ENCODE data around the gene SETDB1.

The SETDB1 gene

DNA sequence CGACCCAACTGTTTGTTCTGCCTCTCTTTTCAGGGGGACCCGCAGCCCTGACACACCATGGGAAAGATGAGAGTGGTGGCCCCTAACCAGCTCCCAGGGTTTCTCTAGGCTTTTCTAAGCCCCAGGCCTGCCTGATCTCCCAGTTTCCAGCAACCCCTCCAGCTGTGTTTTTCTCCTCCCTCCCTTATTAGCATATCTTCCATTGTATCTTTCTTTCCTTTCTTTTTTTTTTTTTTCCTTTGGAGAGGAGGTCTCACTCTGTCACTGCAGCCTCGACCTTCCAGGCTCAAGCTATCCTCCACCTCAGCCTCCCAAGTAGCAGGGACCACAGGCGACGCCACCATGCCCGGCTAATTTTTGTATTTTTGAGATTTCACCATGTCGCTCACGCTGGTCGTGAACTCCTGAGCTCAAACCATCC, 50.2 kb downstream of the SETDB1 start:
- Histone ChIP-seq H3K27ac (ENCODE audit: low read depth, low read length) (no peak overlapping the region; the same call in 1 of the 2 replicates), H3K27me3 (ENCODE audit: insufficient read depth, low read length) (no peaks in the 10 kb centered on the region), H3K4me3 (ENCODE audit: low read length) (no peak overlapping the region), H3K36me3 (ENCODE audit: insufficient read depth, low read length) (0 out of 2 replicates have a peak, but pooled peaks cover 4% of the 10 kb centered on the region), H3K9me3 (ENCODE audit: insufficient read depth, low read depth, low read length) (no peaks in the 10 kb centered on the region), H3K4me1 (ENCODE audit: insufficient read depth, low read length) (peaks cover 53% of the 10 kb centered on the region), H3K9ac (ENCODE audit: low read depth, low read length) (peak overlapping the region; percentile 22; the same call in 1 of the 2 replicates)
- 63% methylated on average over 9 of the region's 9 CpGs for WGBS

DNA sequence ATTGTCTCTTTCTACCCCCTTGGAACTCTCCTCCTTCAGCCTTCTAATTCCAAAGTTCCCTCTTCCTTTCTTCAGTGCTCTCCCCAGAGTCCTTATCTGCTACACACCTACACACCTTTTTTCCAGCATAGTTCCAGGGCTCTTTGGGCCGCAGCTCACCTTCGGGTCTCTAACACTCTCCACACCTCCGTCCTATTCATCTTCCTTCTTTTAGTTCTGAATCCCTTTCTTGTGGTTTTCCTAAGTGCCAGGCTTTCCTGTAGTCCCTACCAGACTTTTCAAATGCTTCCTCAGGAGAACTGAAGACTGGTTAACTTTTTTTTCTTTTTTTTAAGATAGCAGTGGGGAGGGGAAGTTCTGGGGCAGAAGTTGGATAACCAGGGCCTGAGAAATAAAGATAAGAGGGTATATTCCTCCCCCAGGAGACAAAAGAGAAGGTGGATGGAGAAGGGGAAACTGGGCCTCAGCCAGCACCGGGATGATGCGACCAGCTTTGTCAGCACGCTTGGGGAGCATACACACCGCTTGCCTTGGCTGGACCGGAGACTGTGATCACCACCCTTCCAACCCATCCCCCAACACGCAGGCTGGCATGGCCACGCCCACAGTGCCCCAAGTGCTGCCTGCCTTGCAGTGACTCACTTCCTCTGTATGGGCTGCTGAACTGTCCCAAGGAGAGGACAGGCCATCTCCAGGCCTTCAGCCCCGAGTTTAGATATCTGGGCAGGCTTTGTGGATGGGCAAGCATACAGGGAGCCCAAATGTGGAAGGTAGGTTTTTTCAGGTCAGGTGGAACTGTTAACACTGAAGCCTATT, 50.9 kb downstream of the SETDB1 start:
- Histone ChIP-seq H3K9ac (ENCODE audit: low read depth, low read length) (peak overlapping the region; percentile 22; the same call in 1 of the 2 replicates), H3K9me3 (ENCODE audit: insufficient read depth, low read depth, low read length) (no peaks in the 10 kb centered on the region), H3K4me1 (ENCODE audit: insufficient read depth, low read length) (peaks cover 54% of the 10 kb centered on the region), H3K27ac (ENCODE audit: low read depth, low read length) (peak overlapping the region; percentile 13; the same call in 1 of the 2 replicates), H3K4me3 (ENCODE audit: low read length) (peak overlapping the region; percentile 3; the same call in 1 of the 2 replicates), H3K36me3 (ENCODE audit: insufficient read depth, low read length) (0 out of 2 replicates have a peak, but pooled peaks cover 4% of the 10 kb centered on the region), H3K27me3 (ENCODE audit: insufficient read depth, low read length) (no peaks in the 10 kb centered on the region)
- WGBS: 39% methylated on average over 11 of the region's 11 CpGs

DNA sequence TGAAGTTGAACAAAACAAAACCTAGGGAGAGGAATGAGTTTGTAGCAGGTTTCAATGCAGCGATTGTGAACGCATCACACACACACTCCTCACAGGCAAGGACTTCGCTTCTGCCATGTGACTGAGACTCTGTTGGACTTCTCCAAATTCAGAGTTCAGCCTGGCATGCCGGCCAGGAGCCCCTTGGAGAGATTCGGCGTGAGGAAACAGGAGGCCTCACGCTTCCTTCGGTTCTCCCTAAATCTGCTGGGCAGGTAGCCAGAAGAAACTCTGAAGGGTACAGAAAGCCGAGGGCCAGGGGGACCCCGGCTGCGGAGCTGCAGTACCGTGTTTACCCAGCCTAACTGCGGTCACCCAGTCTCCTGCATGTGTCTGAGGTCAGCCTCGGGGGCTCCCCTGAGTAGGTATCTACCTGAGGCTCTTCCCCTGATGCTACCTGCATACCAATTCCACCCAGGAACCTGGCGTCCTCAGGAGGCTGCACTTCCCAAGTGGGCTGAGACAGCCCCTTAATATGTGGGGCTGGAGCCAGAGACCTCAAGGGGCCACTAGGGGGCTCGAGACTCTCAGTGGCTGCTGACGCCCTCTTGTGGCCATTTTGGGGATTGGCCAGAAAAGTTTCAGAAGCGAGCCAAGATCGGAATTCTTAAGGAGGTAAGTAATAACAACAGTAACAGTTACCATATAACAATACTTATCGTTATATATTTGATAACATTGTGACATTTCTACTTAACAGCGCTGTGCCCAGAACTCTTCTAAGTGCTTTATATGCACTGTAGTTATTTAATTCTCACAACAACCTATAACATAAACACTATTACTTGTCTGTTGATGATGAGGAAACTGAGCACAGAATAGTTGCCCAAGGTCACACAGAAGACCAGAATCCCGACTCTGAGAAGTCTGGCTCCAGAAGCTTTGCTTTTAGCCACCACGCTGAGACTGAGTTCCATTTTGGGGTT, 53.2 kb downstream of the SETDB1 start:
- Histone ChIP-seq H3K4me1 (ENCODE audit: insufficient read depth, low read length) (peaks cover 47% of the 10 kb centered on the region), H3K4me3 (ENCODE audit: low read length) (peak overlapping the region; percentile 12; the same call in 1 of the 2 replicates), H3K27ac (ENCODE audit: low read depth, low read length) (peak overlapping the region; percentile 39; the same call in 1 of the 2 replicates), H3K9ac (ENCODE audit: low read depth, low read length) (no peak overlapping the region), H3K9me3 (ENCODE audit: insufficient read depth, low read depth, low read length) (no peaks in the 10 kb centered on the region), H3K36me3 (ENCODE audit: insufficient read depth, low read length) (no peaks in the 10 kb centered on the region), H3K27me3 (ENCODE audit: insufficient read depth, low read length) (no peaks in the 10 kb centered on the region)
- WGBS: 53% methylated on average over 20 of the region's 23 CpGs

DNA sequence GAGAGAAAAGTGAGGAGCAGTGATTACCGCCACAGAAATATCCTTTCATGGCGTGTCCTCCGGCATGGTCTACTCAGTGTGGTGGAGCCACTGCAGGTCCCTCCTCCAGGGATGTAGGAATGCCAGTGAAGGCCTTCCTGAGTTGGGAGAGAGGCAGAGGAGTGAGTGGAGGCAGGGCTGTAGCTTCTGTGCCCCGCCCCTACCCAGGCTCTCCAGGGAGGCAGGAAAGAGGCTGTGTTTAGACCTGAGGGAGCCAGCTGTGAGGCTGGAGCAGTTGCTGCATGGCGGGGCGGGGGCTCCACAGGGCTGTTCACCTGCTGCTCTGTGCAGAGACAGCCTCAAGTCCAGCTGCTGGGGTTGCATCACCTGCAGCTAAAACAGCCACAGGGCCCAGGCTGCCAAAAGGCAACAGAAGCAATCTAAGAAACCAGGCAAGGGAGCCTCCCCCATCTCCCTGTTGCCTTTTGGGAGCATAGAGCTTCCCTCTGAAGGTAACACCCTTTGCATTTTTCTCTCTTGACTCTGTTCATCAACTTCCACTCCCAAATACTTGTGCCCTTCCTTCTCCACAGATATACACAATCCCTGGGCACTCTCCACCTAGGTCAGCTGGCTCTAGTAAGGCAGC, 55.1 kb downstream of the SETDB1 start:
- WGBS: 21% methylated on average over 6 of the region's 6 CpGs
- H3K9me3 ChIP-seq (ENCODE audit: insufficient read depth, low read depth, low read length): no peaks in the 10 kb centered on the region
- 0 out of 2 replicates have a peak overlapping the region, but pooled peaks have one; percentile 10 for H3K4me3 ChIP-seq (ENCODE audit: low read length)
- no peaks in the 10 kb centered on the region for H3K27me3 ChIP-seq (ENCODE audit: insufficient read depth, low read length)
- peaks cover 41% of the 10 kb centered on the region for H3K4me1 ChIP-seq (ENCODE audit: insufficient read depth, low read length)
- peak overlapping the region; percentile 41 for H3K9ac ChIP-seq (ENCODE audit: low read depth, low read length)
- H3K27ac ChIP-seq (ENCODE audit: low read depth, low read length): peak overlapping the region; percentile 80
- H3K36me3 ChIP-seq (ENCODE audit: insufficient read depth, low read length): no peaks in the 10 kb centered on the region

DNA sequence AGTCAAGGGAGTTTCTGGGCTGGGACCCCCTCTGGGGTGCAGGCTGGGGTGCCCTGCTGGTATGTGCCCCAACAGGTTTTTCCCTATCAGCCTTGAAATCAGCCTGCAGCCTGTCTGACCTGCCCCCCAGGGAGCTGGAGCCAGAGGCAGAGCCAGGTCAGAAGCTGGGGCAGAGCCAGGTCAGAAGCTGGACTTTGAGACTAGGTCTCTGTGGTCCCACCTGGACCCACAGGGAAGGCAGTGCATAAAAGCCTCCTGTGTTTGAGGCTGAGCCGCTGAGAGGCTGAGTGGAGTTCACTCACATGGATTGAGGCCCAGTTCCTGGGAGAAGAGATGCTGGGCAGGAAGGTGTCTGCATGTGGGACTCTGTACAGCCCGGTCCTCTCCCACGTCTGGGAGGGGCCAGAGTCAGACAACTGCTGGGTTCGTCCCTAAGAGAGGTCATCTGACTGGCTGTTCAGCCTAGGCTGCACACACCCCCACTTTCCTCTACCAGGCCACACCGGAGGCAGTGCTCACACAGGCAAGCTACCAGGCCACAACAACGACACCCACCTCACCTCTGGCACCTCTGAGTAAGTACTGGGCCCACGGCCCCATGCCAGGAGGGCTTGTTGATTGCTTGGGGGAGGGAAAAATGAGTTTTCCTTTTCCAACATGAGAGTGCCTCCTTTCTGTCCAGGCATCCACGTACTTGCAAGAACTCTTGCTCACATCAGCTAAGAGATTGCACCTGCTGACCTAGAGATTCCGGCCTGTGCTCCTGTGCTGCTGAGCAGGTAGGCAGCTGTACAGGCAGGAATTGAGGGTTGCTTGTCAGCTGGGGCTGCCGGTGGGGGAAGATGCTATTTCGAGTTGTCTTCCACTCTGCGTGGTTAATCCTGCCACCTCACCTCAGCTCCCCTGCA, 55.9 kb downstream of the SETDB1 start, which contains the start of gene ANXA9:
Gene ANXA9, plus strand, starts transcription at position 488 of the 908 bp plus-strand sequence. CDS start 814 bp downstream, outside the sequence.
- no peaks in the 10 kb centered on the region for H3K27me3 ChIP-seq (ENCODE audit: insufficient read depth, low read length)
- H3K36me3 ChIP-seq (ENCODE audit: insufficient read depth, low read length): no peaks in the 10 kb centered on the region
- H3K9ac ChIP-seq (ENCODE audit: low read depth, low read length): peak within 1 kb of the TSS; percentile 41; the same call in 1 of the 2 replicates
- no peak within 1 kb of the TSS for H3K4me3 ChIP-seq (ENCODE audit: low read length)
- H3K4me1 ChIP-seq (ENCODE audit: insufficient read depth, low read length): peaks cover 34% of the 10 kb centered on the region
- H3K9me3 ChIP-seq (ENCODE audit: insufficient read depth, low read depth, low read length): no peaks in the 10 kb centered on the region
- 80% methylated on average over 12 of the region's 12 CpGs for WGBS
- H3K27ac ChIP-seq (ENCODE audit: low read depth, low read length): peak within 1 kb of the TSS; percentile 50

DNA sequence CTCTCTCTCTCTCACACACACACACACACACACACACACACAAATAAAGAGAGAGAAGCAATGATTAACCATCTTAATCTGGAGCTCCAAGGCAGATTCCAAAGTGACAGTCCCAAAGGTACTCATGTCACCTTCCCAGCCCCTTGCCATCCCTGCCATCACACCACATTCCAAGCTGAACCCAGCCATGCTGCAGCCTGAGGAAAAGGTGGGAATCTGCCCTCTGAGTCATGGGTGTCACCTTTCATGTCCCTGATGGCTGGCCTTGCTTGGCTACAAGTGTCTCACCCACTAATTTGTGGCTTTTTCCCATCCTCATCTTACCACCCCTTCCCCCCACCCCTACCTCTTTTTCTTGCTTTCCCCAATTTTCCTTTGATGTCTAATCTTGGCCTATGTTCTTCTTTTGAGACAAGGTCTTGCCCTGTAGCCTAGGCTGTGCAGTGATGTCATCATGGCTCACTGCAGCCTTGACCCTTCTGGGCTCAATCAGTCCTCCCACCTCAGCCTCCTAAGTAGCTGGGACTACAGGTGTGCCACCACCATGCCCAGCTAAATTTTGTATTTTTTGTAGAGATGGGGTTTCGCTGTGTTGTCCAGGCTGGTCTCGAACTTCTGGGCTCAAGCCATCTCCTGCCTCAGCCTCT, 59.1 kb downstream of the SETDB1 start:
- H3K36me3 ChIP-seq (ENCODE audit: insufficient read depth, low read length): no peaks in the 10 kb centered on the region
- no peak overlapping the region for H3K27ac ChIP-seq (ENCODE audit: low read depth, low read length)
- WGBS: 97% methylated on average over 2 of the region's 2 CpGs
- no peak overlapping the region for H3K4me3 ChIP-seq (ENCODE audit: low read length)
- no peak overlapping the region for H3K9ac ChIP-seq (ENCODE audit: low read depth, low read length)
- no peaks in the 10 kb centered on the region for H3K9me3 ChIP-seq (ENCODE audit: insufficient read depth, low read depth, low read length)
- H3K4me1 ChIP-seq (ENCODE audit: insufficient read depth, low read length): peaks cover 19% of the 10 kb centered on the region
- no peaks in the 10 kb centered on the region for H3K27me3 ChIP-seq (ENCODE audit: insufficient read depth, low read length)

DNA sequence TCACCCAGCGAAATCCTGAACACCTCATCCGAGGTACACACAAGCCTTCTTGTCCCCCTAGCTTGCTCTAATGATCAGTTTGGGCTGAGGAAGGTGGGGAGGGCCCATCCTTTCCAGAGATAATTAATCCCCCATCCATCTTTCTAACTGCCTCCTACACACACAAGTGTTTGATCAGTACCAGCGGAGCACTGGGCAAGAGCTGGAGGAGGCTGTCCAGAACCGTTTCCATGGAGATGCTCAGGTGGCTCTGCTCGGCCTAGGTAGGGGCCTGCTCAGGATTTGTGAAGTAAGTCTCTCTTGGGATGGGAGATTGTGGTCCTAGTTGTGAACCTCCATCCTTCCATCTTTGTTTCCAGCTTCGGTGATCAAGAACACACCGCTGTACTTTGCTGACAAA, 61.8 kb downstream of the SETDB1 start:
- WGBS: 94% methylated on average over 5 of the region's 7 CpGs
- Histone ChIP-seq H3K9ac (ENCODE audit: low read depth, low read length) (no peak overlapping the region), H3K27me3 (ENCODE audit: insufficient read depth, low read length) (no peaks in the 10 kb centered on the region), H3K4me3 (ENCODE audit: low read length) (no peak overlapping the region), H3K36me3 (ENCODE audit: insufficient read depth, low read length) (no peaks in the 10 kb centered on the region), H3K4me1 (ENCODE audit: insufficient read depth, low read length) (no peaks in the 10 kb centered on the region), H3K9me3 (ENCODE audit: insufficient read depth, low read depth, low read length) (no peaks in the 10 kb centered on the region), H3K27ac (ENCODE audit: low read depth, low read length) (no peak overlapping the region)

DNA sequence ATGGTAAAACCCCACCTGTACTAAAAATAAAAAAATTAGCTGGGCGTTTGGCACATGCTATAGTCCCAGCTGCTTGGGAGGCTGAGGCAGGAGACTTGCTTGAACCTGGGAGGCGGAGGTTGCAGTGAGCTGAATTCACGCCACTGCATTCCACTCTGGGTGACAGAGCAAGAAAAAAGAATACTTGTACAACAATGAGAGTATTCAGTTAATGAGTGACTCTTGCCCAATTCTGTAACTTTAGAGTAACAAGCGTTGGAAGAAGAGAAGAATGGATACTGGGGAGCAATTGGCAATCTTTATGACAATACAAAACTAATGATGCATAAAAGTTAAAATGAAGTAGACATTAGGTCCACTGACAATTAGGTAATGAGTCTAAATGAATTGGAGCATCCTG, 66.5 kb downstream of the SETDB1 start:
- Histone ChIP-seq H3K9me3 (ENCODE audit: insufficient read depth, low read depth, low read length) (no peaks in the 10 kb centered on the region), H3K27ac (ENCODE audit: low read depth, low read length) (no peak overlapping the region), H3K9ac (ENCODE audit: low read depth, low read length) (no peak overlapping the region), H3K27me3 (ENCODE audit: insufficient read depth, low read length) (no peaks in the 10 kb centered on the region), H3K4me3 (ENCODE audit: low read length) (no peak overlapping the region), H3K36me3 (ENCODE audit: insufficient read depth, low read length) (no peaks in the 10 kb centered on the region), H3K4me1 (ENCODE audit: insufficient read depth, low read length) (0 out of 2 replicates have a peak, but pooled peaks cover 3% of the 10 kb centered on the region)
- WGBS: 95% methylated on average over 4 of the region's 4 CpGs

DNA sequence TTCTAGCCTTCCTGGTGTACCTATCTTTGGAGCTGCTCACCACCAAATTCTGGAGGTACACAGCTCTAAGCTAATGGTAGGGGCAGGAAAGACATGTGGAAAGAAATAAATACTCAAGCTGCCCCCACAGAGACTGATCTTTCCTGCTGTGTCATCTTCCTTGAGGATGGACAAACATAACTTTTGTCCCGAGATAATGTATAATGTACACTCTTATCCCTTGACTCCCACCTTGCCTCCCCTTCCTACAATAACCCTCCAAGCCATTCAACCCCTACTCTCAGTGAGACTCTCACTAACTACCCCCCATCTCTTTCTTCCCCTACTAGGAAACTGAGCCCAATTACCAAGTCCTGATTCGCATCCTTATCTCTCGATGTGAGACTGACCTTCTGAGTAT, 68.1 kb downstream of the SETDB1 start:
- whole genome bisulfite sequencing: 96% methylated on average over 3 of the region's 3 CpGs
- H3K4me3 ChIP-seq (ENCODE audit: low read length): no peak overlapping the region

More for the DNA sequence above, 68.1 kb downstream of the SETDB1 start:
- H3K27ac ChIP-seq (ENCODE audit: low read depth, low read length): no peak overlapping the region
- H3K27me3 ChIP-seq (ENCODE audit: insufficient read depth, low read length): no peaks in the 10 kb centered on the region
- 0 out of 2 replicates have a peak, but pooled peaks cover 7% of the 10 kb centered on the region for H3K36me3 ChIP-seq (ENCODE audit: insufficient read depth, low read length)
- H3K4me1 ChIP-seq (ENCODE audit: insufficient read depth, low read length): 0 out of 2 replicates have a peak, but pooled peaks cover 3% of the 10 kb centered on the region
- H3K9ac ChIP-seq (ENCODE audit: low read depth, low read length): no peak overlapping the region
- H3K9me3 ChIP-seq (ENCODE audit: insufficient read depth, low read depth, low read length): no peaks in the 10 kb centered on the region
